ENCODE data around the gene EFHC1.
"Not testable (repeated sequence)": the region's sequence is repeated elsewhere in the genome, so short reads cannot be mapped to it uniquely, and the experiment has no call there.

The EFHC1 gene

GRCh38 chr6:52419809-52420667 is at the start of gene EFHC1:
TSS of gene EFHC1 (plus strand) at chr6:52420342. CDS start at chr6:52420411, 69 bp downstream.
- peak; percentile 96 for FAIRE-seq

GRCh38 chr6:52371656-52372191 is 48.4 kb upstream of the EFHC1 start:
- no peak for FAIRE-seq

GRCh38 chr6:52373151-52373690 is 46.9 kb upstream of the EFHC1 start:
- FAIRE-seq, result no peak

GRCh38 chr6:52374247-52374646 is 45.9 kb upstream of the EFHC1 start:
- FAIRE-seq, result no peak

- FAIRE-seq, result no peak
Observed at GRCh38 chr6:52375780-52376556, 44.2 kb upstream of the EFHC1 start.

GRCh38 chr6:52376763-52377162 is 43.4 kb upstream of the EFHC1 start:
- FAIRE-seq, result no peak

- FAIRE-seq, result no peak
Observed at GRCh38 chr6:52377538-52378221, 42.5 kb upstream of the EFHC1 start.

GRCh38 chr6:52381249-52381648 is 38.9 kb upstream of the EFHC1 start:
- FAIRE-seq, result no peak

GRCh38 chr6:52384145-52384766 is 35.9 kb upstream of the EFHC1 start:
- FAIRE-seq, result no peak

- FAIRE-seq, result no peak
Observed at GRCh38 chr6:52385074-52385473, 35.1 kb upstream of the EFHC1 start.

GRCh38 chr6:52388119-52388518 is 32.0 kb upstream of the EFHC1 start:
- FAIRE-seq, result not testable (repeated sequence)

GRCh38 chr6:52388790-52389189 is 31.4 kb upstream of the EFHC1 start:
- FAIRE-seq, result no peak

GRCh38 chr6:52389264-52389625 is 30.9 kb upstream of the EFHC1 start:
- no peak for FAIRE-seq

- FAIRE-seq, result no peak
Observed at GRCh38 chr6:52389626-52390360, 30.3 kb upstream of the EFHC1 start.

- FAIRE-seq, result no peak
Observed at GRCh38 chr6:52390361-52390727, 29.8 kb upstream of the EFHC1 start.

- FAIRE-seq, result no peak
Observed at GRCh38 chr6:52391599-52391998, 28.5 kb upstream of the EFHC1 start.

GRCh38 chr6:52392944-52393343 is 27.2 kb upstream of the EFHC1 start:
- FAIRE-seq, result no peak

GRCh38 chr6:52393780-52394179 is 26.4 kb upstream of the EFHC1 start:
- no peak for FAIRE-seq

GRCh38 chr6:52394251-52394666 is 25.9 kb upstream of the EFHC1 start:
- FAIRE-seq, result no peak

- no peak for FAIRE-seq
Observed at GRCh38 chr6:52395969-52396368, 24.2 kb upstream of the EFHC1 start.

GRCh38 chr6:52399511-52400312 is 20.4 kb upstream of the EFHC1 start:
- FAIRE-seq, result peak; percentile 84

Measured in A204.1 (cell line).